MCF 10A (cell line): ENCODE results near the gene ABCC12. TPM values are rescaled to one million over a fixed set of nuclear protein-coding genes. Genes with fewer than 3 reads are reported as not detected.

Source experiments
- BruUV-seq: library from RNA; stranded (reverse); fragments of 400-500 nt; replicated peaks from 2 replicates; lab custom pipeline; 2021; lab: Mats Ljungman, UMichigan
- CTCF ChIA-PET: fragments of 300-600 bp; sonication (Branson Sonifier 250); formaldehyde crosslinking; extraction: SDS; loops from one replicate; lab custom pipeline; 2021; ENCODE audit warnings: antibody characterized with exemption, inconsistent platforms; lab: Yijun Ruan, JAX
- POLR2A ChIA-PET: fragments of 300-600, 350-650 bp; sonication (Branson Sonifier 250); formaldehyde crosslinking; extraction: SDS; loops from one replicate; lab custom pipeline; 2020; ENCODE audit warnings: antibody characterized with exemption, inconsistent platforms; lab: Yijun Ruan, JAX
- DNase-seq: peaks from one replicate; pipeline ENCODE4 v3.0.0-alpha.2; 2018; ENCODE audit not compliant: unreplicated experiment
- H3K27ac Mint-ChIP-seq: one replicate; pipeline ENCODE4 v1.8.0; 2022; ENCODE audit warnings: mild to moderate bottlenecking, low read depth, mixed read lengths; ENCODE audit not compliant: unreplicated experiment
- H3K27me3 Mint-ChIP-seq: one replicate; pipeline ENCODE4 v1.8.0; 2022; ENCODE audit warnings: mixed read lengths; ENCODE audit not compliant: insufficient read depth, unreplicated experiment
- H3K36me3 Mint-ChIP-seq: one replicate; pipeline ENCODE4 v1.8.0; 2022; ENCODE audit warnings: mild to moderate bottlenecking, moderate library complexity, mixed read lengths; ENCODE audit not compliant: insufficient read depth, unreplicated experiment
- H3K4me1 Mint-ChIP-seq: one replicate; pipeline ENCODE4 v1.8.0; 2022; ENCODE audit warnings: mixed read lengths; ENCODE audit not compliant: insufficient read depth, unreplicated experiment
- H3K4me3 Mint-ChIP-seq: one replicate; pipeline ENCODE4 v1.8.0; 2022; ENCODE audit warnings: mild to moderate bottlenecking, moderate library complexity, mixed read lengths; ENCODE audit not compliant: unreplicated experiment
- H3K9me3 Mint-ChIP-seq: one replicate; pipeline ENCODE4 v1.8.0; 2022; ENCODE audit warnings: mixed read lengths; ENCODE audit not compliant: unreplicated experiment
- CTCF ChIP-seq: fragments of 200-600 bp; IDR thresholded peaks from one replicate; pipeline ENCODE4 v1.8.0; 2022; ENCODE audit warnings: antibody characterized with exemption, mild to moderate bottlenecking; ENCODE audit not compliant: unreplicated experiment
- intact Hi-C: fragments of 100-400 bp; cut with micrococcal nuclease; formaldehyde crosslinking; loops from 2 replicates; pipeline ENCODE4 v1.14.1; 2022
- total RNA-seq: library from RNA; stranded (reverse); gene quantifications from 2 replicates; pipeline ENCODE4 v1.2.3, GENCODE V29; 2022

ABCC12 gene
- total RNA-seq, 1 experiment from 2014 or later = not detected

- H3K27me3 Mint-ChIP-seq = no peaks in the 10 kb centered on the region
- POLR2A ChIA-PET = no interaction called here
- DNase-seq = no peak
- H3K4me3 Mint-ChIP-seq = no peak overlapping the region
- H3K36me3 Mint-ChIP-seq = peaks cover 2% of the 10 kb centered on the region
- CTCF ChIA-PET = interaction anchor here (0.7 to 5.6 kb wide), 3 partner anchors 13 to 568 kb away, joined by 3 to 46 read pairs (median 3); no protein-coding TSS in a partner anchor
- intact Hi-C loops = loop anchor here (10.0 kb wide), 1 partner anchor 419 kb away; no protein-coding TSS in a partner anchor
- BruUV-seq = no TSS peak
- TF ChIP-seq CTCF = no peak
- no peak overlapping the region for H3K27ac Mint-ChIP-seq
- peaks cover 7% of the 10 kb centered on the region for H3K9me3 Mint-ChIP-seq
- peaks cover 10% of the 10 kb centered on the region for H3K4me1 Mint-ChIP-seq
These were observed 2.0 kb downstream of the ABCC12 start for GRCh38 chr16:48153774-48154173.

GRCh38 chr16:48152226-48152625 lies 3.6 kb downstream of the ABCC12 start:
- ChIA-PET POLR2A (interaction anchor here (0.5 kb wide), 1 partner anchor 541 kb away, joined by 3 read pairs; no protein-coding TSS in a partner anchor), CTCF (interaction anchor here (0.7 kb wide), 1 partner anchor 1116 kb away, joined by 3 read pairs; no protein-coding TSS in a partner anchor)
- intact Hi-C loops = loop anchor here (10.0 kb wide), 1 partner anchor 417 kb away; no protein-coding TSS in a partner anchor
- Mint-ChIP-seq H3K9me3 (peaks cover 7% of the 10 kb centered on the region), H3K4me1 (no peaks in the 10 kb centered on the region), H3K27me3 (no peaks in the 10 kb centered on the region), H3K27ac (no peak overlapping the region), H3K4me3 (no peak overlapping the region), H3K36me3 (peaks cover 5% of the 10 kb centered on the region)
- BruUV-seq = no TSS peak
- DNase-seq = no peak
- TF ChIP-seq CTCF = no peak

- no peaks in the 10 kb centered on the region for H3K27me3 Mint-ChIP-seq
- H3K4me1 Mint-ChIP-seq = no peaks in the 10 kb centered on the region
- peaks cover 7% of the 10 kb centered on the region for H3K9me3 Mint-ChIP-seq
- H3K36me3 Mint-ChIP-seq = peaks cover 5% of the 10 kb centered on the region
- no peak for TF ChIP-seq CTCF
- DNase-seq = no peak
- no peak overlapping the region for H3K4me3 Mint-ChIP-seq
- POLR2A ChIA-PET = no interaction called here
- no peak overlapping the region for H3K27ac Mint-ChIP-seq
- intact Hi-C loops = loop anchor here (10.0 kb wide), 1 partner anchor 416 kb away; no protein-coding TSS in a partner anchor
- BruUV-seq = no TSS peak
- CTCF ChIA-PET = no interaction called here
These were observed 5.1 kb downstream of the ABCC12 start for GRCh38 chr16:48150707-48151106.

GRCh38 chr16:48146710-48147109 lies 9.1 kb downstream of the ABCC12 start:
- no peak overlapping the region for H3K4me3 Mint-ChIP-seq
- ChIA-PET POLR2A (interaction anchor here (1.1 kb wide), 1 partner anchor 24 kb away, joined by 3 read pairs; no protein-coding TSS in a partner anchor), CTCF (no interaction called here)
- no peak overlapping the region for H3K27ac Mint-ChIP-seq
- intact Hi-C loops = no loop called here
- no peak for DNase-seq
- H3K36me3 Mint-ChIP-seq = peaks cover 5% of the 10 kb centered on the region
- no TSS peak for BruUV-seq
- H3K9me3 Mint-ChIP-seq = peaks cover 25% of the 10 kb centered on the region
- H3K4me1 Mint-ChIP-seq = peaks cover 7% of the 10 kb centered on the region
- no peaks in the 10 kb centered on the region for H3K27me3 Mint-ChIP-seq
- no peak for TF ChIP-seq CTCF
